ENCODE results near the gene PLEKHG2. TPM values are rescaled to one million over a fixed set of nuclear protein-coding genes. Genes with fewer than 3 reads are reported as not detected.
A peak's percentile ranks its signal among the peaks of the same experiment; 100 is the strongest.

PLEKHG2 gene
- total and polyA plus RNA-seq, 9 of the 15 experiments (the other 6 are each of a cell fraction or from before 2014, with no cell fraction given), result 0.98 to 45.7 (median 9.8) TPM

- peak; percentile 89 for FAIRE-seq
- H3K27ac ChIP-seq (ENCODE audit: extremely low read depth, low read depth, low read length), result peak within 1 kb of the TSS; percentile 72
- peak; percentile 99 for ATAC-seq
- H3K4me1 ChIP-seq (replicated peaks in 1 of 2; ENCODE audit: control insufficient read depth in 2 of 2, insufficient read depth in 2 of 2, low read length in 2 of 2), result peaks cover 2 to 22% of the 10 kb centered on the region in 2 experiments; a peak in 3 of 5 replicates
- H3K9me1 ChIP-seq (ENCODE audit: control insufficient read depth, insufficient read depth, low read length), result no peaks in the 10 kb centered on the region
- H3K9ac ChIP-seq (ENCODE audit: insufficient read depth in 1 of 2, low read depth in 2 of 2, low read length in 2 of 2), result peak within 1 kb of the TSS; percentile 89 to 99
- BruUV-seq (replicated peaks), result TSS peak; percentile 78
- DNase-seq (ENCODE audit: extremely low read depth in 1 of 4, low spot score in 3 of 4), result peak; percentile 95 to 99 (median 96)
- peak within 1 kb of the TSS; percentile 71 for H3K4me3 ChIP-seq
- H3K4me2 ChIP-seq (ENCODE audit: insufficient read depth, low read length), result peak within 1 kb of the TSS; percentile 90
- H2AFZ ChIP-seq (ENCODE audit: low read depth, low read length), result peak within 1 kb of the TSS; percentile 81
- under 1% methylated on average over 59 of the region's 68 CpGs for WGBS (ENCODE audit: insufficient coverage, low coverage, missing lambda C conversion rate)
- H3K27me3 ChIP-seq (ENCODE audit: control insufficient read depth in 2 of 2, insufficient read depth in 2 of 2, low read length in 2 of 2), result no peaks in the 10 kb centered on the region
- no peaks in the 10 kb centered on the region for H3K9me3 ChIP-seq (replicated peaks; ENCODE audit: control insufficient read depth, insufficient read depth, low read depth, low read length)
- intact Hi-C loops (cut with micrococcal nuclease) (loop anchor here (2.0 to 5.0 kb wide), 2 partner anchors 37 to 55 kb away; partner anchors contain the start of genes MED29, PAF1 and TIMM50), in situ Hi-C loops (cut with MboI) (no loop called here)
- ChIA-PET POLR2A (interaction anchor here (0.7 to 2.3 kb wide), 8 partner anchors 10 to 393 kb away, joined by 3 to 38 read pairs (median 4); partner anchors contain the start of genes RPS16 and TIMM50), CTCF (ENCODE audit: low intra/inter-chr PET ratio) (interaction anchor here (0.7 kb wide), 1 partner anchor 73 kb away, joined by 3 read pairs; no protein-coding TSS in a partner anchor)
- H4K20me1 ChIP-seq (replicated peaks; ENCODE audit: control insufficient read depth, insufficient read depth, low read length), result peaks cover 4% of the 10 kb centered on the region; the same call in 1 of the 2 replicates
- H3K79me2 ChIP-seq (ENCODE audit: control insufficient read depth, insufficient read depth, low read length), result peaks cover 61% of the 10 kb centered on the region
- H3K36me3 ChIP-seq (ENCODE audit: control insufficient read depth, insufficient read depth, low read length), result peaks cover 26% of the 10 kb centered on the region; the same call in 2 of the 3 replicates
- TF ChIP-seq RBM14 (IDR thresholded peaks at IDR 0.05; ENCODE audit: borderline replicate concordance, insufficient read depth, low read depth, low read length), result no peak
- TF ChIP-seq THAP12 (CRISPR knock-in tag; IDR thresholded peaks at IDR 0.05), result no peak
- no peak for TF ChIP-seq ZNF140 (CRISPR knock-in tag; IDR thresholded peaks at IDR 0.05)
- no peak for TF ChIP-seq ZNF717 (CRISPR knock-in tag; IDR thresholded peaks at IDR 0.05)
- no peak for TF ChIP-seq TEAD2 (tag; IDR thresholded peaks at IDR 0.05)
- no peak for TF ChIP-seq SRSF7 (optimal IDR thresholded peaks at IDR 0.05; ENCODE audit: low read depth, low read length)
- TF ChIP-seq ZNF274 (IDR thresholded peaks at IDR 0.05; ENCODE audit: borderline replicate concordance, low read depth, low read length), result no peak
- TF ChIP-seq CREB3L1 (IDR thresholded peaks at IDR 0.05; ENCODE audit: borderline replicate concordance, low read depth), result peak; percentile 97
- peak in 1 of 2 experiments; percentile 33; a peak in 1 of 4 replicates for TF ChIP-seq ZNF639 (CRISPR knock-in tag; conservative IDR thresholded peaks at IDR 0.05 in 1 of 2, IDR thresholded peaks at IDR 0.05 in 1 of 2)
- peak; percentile 48; the same call in 1 of the 2 replicates for TF ChIP-seq ARID1B (IDR thresholded peaks at IDR 0.05)
- TF ChIP-seq ZNF644 (tag; IDR thresholded peaks at IDR 0.05; ENCODE audit: low read depth), result no peak
- no peak for TF ChIP-seq MBD1 (CRISPR knock-in tag; IDR thresholded peaks at IDR 0.05)
Observed at GRCh38 chr19:39445196-39446111, 33.0 kb downstream of the PLEKHG2 start, which contains the start of gene SUPT5H. TSS of gene SUPT5H (plus strand) at chr19:39445582. CDS start at chr19:39445891, 309 bp downstream.
